ENCODE measurements around the gene BRD8. TPM values are rescaled to one million over a fixed set of nuclear protein-coding genes. Genes with fewer than 3 reads are reported as not detected.

The BRD8 gene
- total RNA-seq, 2 donors from 2014 or later, result 47.1 to 75.5 TPM

- H3K27me3 ChIP-seq (replicated peaks; ENCODE audit: insufficient read depth), result no peaks in the 10 kb centered on the region
- no peaks in the 10 kb centered on the region for H3K4me1 ChIP-seq (replicated peaks)
- no peak for TF ChIP-seq CTCF (IDR thresholded peaks at IDR 0.05)
- no peak for TF ChIP-seq POLR2AphosphoS5 (IDR thresholded peaks at IDR 0.05)
- TF ChIP-seq POLR2A (IDR thresholded peaks at IDR 0.05), result no peak
- no peak overlapping the region for H3K4me3 ChIP-seq
- H3K9me3 ChIP-seq, result no peaks in the 10 kb centered on the region
- 94% methylated on average over 6 of the region's 6 CpGs for WGBS
- DNase-seq (ENCODE audit: low spot score), result no peak
- intact Hi-C loops (cut with DNase I), result no loop called here
- H3K36me3 ChIP-seq, result no peaks in the 10 kb centered on the region
- no peak overlapping the region for H3K27ac ChIP-seq
Measured at GRCh38 chr5:138105709-138106108, 72.7 kb downstream of the BRD8 start.

GRCh38 chr5:138103319-138103637, 75.2 kb downstream of the BRD8 start:
- no peak for TF ChIP-seq CTCF (IDR thresholded peaks at IDR 0.05)
- no peak for TF ChIP-seq POLR2AphosphoS5 (IDR thresholded peaks at IDR 0.05)
- no peak for TF ChIP-seq POLR2A (IDR thresholded peaks at IDR 0.05)
- 7% methylated on average over 3 of the region's 3 CpGs for WGBS
- Histone ChIP-seq H3K9me3 (no peaks in the 10 kb centered on the region), H3K27me3 (replicated peaks; ENCODE audit: insufficient read depth) (no peaks in the 10 kb centered on the region), H3K36me3 (no peaks in the 10 kb centered on the region), H3K4me3 (no peak overlapping the region), H3K4me1 (replicated peaks) (no peaks in the 10 kb centered on the region), H3K27ac (no peak overlapping the region)
- intact Hi-C loops (cut with DNase I), result no loop called here
- no peak for DNase-seq (ENCODE audit: low spot score)

DNA sequence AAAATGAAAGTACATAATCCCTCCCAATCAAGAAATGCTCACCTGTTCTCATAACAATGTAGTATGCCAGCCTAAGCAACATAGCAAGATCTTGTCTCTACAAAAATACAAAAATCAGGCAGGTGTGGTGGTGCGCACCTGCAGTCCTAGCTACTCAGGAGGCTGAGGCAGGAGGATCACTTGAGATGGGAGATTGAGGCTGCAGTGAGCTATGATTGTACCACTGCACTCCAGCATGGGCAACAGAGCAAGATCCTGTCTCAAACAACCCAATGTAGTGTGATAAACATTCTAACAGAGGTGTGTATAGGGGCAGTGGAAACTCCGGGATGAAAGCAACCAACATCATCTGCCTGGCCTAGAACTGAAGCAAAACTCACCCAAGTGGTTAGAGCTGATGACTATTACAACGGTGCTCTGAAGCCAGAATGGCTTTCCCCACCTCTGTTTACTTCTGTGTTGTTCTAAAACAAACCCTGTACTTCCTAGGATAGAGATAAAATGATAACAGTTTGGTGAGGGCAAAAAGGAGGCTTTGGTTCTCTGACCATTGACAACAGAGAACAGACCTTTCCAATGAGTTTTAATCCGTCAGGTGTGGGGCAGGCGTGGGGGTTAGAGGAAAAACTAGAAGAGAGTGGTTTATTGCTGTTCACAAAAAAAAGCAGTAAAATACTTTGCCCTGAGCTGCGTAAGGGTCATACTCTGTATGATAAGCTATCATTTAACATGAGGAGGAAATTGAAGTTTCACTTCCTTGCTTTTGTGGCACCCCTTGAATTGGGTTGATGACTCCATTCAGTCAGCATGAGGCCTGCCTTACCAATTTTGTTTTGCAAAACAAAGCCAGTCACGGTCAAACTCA, 75.7 kb downstream of the BRD8 start:
- Histone ChIP-seq H3K9me3 (no peaks in the 10 kb centered on the region), H3K36me3 (no peaks in the 10 kb centered on the region), H3K4me3 (no peak overlapping the region), H3K27me3 (replicated peaks; ENCODE audit: insufficient read depth) (no peaks in the 10 kb centered on the region), H3K4me1 (replicated peaks) (no peaks in the 10 kb centered on the region), H3K27ac (no peak overlapping the region)
- no peak for DNase-seq (ENCODE audit: low spot score)
- 59% methylated on average over 7 of the region's 7 CpGs for WGBS
- TF ChIP-seq CTCF (IDR thresholded peaks at IDR 0.05), result no peak
- no peak for TF ChIP-seq POLR2AphosphoS5 (IDR thresholded peaks at IDR 0.05)
- TF ChIP-seq POLR2A (IDR thresholded peaks at IDR 0.05), result no peak
- intact Hi-C loops (cut with DNase I), result no loop called here

DNA sequence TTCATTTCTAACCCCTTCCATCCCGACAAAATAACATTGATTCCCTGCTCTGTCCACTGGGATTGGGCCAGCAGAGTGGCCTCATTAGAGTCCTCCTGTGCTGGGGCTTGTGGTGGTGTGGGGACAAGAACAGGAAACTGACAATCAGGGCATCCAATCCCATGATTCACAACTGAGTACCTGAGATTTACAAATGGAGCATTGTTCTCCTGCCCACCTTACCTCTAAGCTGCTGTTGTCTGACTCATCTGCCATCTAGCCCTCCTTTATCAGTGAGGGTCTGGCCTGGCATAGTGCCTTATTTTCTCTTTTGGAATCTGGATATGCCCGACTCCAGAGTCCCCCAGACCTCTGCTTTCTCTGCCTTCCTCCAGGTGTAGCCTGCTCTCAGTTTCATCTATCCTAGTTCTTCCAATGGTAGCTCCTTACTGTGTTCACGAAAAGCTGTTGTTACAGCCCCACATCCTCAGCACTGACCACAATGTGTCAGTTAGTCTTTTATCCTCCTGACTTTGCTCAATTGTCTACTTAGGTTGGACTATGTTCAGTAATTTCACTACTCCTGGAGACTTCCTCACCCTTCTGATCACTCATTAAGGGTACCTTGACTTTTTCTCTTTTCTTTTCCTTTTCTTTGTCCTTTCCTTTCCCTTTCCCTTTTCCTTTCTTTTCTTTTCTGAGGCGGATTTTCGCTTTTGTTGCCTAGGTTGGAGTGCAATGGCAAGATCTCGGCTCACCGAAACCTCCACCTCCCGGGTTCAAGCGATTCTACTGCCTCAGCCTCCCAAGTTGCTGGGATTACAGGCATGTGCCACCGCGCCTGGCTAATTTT, 81.2 kb downstream of the BRD8 start:
- DNase-seq (ENCODE audit: low spot score), result no peak
- TF ChIP-seq POLR2AphosphoS5 (IDR thresholded peaks at IDR 0.05) (no peak), CTCF (IDR thresholded peaks at IDR 0.05) (no peak), POLR2A (IDR thresholded peaks at IDR 0.05) (no peak)
- 87% methylated on average over 11 of the region's 11 CpGs for WGBS
- Histone ChIP-seq H3K27me3 (replicated peaks; ENCODE audit: insufficient read depth) (no peaks in the 10 kb centered on the region), H3K4me3 (no peak overlapping the region), H3K36me3 (no peaks in the 10 kb centered on the region), H3K9me3 (no peaks in the 10 kb centered on the region), H3K27ac (no peak overlapping the region), H3K4me1 (replicated peaks) (no peaks in the 10 kb centered on the region)
- intact Hi-C loops (cut with DNase I), result no loop called here

Data from prostate gland (tissue), 2 donors.